Bone marrow (tissue), 2 donors: Measurements from ENCODE around the gene STPG3.
"Not testable (repeated sequence)": the region's sequence is repeated elsewhere in the genome, so short reads cannot be mapped to it uniquely, and the experiment has no call there.

Source experiments
- DNase-seq, 2 donors: peaks; one replicate each; lab custom pipeline; 2025; lab: John Stamatoyannopoulos, UW

STPG3 gene

DNA sequence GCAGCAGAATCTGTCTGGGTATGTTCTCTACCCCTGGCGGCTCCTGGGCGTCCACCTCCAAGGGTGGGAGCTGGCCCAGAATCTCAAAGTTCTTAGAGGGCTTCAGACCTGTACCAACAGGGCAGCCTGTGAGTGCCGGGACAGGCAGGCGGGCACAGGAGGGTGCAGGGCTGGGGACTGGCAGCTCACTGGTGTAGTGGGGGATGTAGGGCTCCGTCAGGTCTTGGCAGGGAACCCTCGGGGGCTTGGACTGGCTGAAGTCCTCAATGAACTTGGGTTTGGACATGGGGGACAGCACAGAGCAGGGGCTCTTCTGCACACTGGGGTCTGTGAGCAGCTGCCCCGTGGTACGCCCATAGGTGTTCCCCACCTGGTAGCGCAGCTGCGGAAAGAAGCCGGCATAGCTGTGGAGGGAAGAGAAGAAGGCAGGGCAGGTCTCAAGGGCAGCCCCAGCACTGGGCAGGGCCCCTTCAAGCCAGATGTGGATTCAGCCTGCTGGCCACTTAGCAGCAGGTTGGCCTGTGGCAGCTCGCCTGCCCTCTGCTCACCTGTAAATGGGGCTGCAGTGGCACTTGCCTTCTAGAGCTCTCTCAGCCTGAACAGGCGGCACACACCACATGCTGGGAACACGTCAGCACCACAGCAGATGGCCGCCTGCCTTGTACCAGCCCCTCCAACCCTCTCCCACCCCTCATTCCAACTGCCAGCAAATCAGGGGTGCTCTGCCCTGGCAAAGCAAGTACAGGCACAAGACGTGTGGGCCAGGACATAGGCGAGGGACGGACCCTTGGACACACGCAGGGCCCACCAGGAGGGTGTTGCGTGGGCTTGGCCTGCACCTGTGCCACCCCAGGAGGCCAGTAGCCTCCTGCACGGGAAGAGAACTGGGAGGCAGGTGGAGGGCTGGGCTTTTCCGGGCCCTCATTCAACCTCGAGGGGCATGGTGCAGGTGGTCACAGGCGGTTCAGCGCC, 5.3 kb upstream of the STPG3 start:
- DNase-seq: no peak

DNA sequence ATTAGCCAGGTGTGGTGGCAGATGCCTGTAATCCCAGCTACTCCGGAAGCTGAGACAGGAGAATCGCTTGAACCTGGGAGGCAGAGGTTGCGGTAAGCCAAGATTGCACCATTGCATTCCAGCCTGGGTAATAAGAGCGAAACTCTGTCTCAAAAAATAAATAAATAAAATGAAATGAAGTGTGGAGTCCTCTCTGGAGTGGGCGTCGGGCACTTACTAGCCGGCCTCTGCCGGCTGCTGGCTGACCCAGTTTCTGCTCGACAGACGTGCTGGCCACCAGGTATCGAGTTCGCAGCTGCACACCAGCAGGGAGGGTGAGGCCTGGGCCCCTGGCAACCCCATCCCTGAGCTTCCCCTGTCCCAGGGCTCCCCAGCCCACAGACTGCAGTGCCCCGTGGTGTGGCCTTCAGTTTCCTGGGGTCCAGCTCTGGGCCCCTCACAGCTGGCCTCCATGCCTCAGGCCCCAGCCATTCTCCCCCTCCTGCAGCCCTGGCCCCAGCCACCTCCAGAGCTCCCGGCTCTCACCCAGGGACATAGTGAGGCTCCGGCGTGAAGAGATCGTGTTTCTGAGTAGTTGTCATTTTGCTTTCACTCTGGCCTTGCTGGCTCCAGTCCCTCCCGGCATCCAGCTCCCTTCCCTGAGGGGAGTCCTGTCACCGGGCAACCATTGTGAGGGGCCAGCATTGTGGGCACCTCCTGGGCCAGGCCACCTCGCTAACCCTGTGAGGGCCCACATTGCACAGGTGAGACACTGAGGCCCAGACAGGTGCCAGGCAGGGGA, 3.8 kb upstream of the STPG3 start:
- DNase-seq: no peak

DNA sequence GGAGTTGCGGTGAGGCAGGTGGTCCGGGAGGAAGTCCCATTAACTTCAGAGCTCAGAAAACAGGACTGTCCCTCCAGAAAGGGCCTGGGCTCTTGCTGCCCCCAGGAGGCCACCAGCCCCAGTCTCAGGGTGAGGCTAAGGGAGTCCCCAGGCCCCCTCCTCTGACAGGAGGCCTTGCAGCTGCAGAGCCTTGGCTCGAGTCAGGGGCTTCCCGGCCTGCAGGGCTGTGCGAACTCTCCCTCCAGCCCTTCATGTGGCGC, 3.2 kb upstream of the STPG3 start:
- no peak for DNase-seq

DNA sequence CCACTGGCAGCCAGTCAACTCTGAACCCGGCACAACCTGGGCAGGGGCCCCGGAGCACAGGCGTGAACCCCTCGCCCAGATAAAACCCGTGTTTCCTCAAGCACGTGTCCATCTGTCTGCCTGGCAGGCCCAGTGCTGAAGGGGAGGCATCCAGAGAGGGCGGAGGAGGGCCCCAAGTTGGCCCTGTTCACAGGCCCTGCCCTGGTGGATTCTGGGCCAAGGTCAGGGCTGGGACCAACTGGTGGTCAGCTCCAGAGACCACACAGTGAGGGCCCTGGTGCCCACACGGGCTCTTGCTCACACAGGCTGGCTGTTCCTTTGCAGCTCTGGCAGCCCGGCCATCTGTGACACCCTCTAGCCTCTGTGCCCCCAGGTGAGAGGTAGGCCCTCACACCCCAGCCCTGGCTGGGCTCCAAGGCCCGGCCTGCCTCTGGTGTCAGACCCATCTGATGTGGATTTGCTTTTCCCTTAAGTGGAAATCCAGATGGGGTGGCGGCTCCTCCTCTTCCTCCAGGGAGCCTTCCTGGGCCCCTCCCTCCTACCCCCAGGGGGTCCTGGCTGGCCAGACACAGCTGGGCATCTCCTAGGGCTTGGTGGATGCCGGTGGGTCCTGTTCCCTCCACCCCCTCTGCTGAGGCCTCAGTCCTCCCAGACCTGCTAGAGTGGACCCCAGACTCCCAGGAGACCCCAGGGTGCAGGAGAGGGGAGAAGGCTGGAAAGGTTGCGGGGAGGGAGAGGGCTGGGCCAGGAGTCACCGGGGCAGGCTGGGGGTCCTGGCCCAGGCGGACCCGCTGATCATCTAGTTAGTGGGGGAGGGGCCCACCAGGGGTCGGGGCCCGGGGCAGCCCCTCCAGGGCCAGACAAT, 525 bp upstream of the STPG3 start:
- no peak for DNase-seq

DNA sequence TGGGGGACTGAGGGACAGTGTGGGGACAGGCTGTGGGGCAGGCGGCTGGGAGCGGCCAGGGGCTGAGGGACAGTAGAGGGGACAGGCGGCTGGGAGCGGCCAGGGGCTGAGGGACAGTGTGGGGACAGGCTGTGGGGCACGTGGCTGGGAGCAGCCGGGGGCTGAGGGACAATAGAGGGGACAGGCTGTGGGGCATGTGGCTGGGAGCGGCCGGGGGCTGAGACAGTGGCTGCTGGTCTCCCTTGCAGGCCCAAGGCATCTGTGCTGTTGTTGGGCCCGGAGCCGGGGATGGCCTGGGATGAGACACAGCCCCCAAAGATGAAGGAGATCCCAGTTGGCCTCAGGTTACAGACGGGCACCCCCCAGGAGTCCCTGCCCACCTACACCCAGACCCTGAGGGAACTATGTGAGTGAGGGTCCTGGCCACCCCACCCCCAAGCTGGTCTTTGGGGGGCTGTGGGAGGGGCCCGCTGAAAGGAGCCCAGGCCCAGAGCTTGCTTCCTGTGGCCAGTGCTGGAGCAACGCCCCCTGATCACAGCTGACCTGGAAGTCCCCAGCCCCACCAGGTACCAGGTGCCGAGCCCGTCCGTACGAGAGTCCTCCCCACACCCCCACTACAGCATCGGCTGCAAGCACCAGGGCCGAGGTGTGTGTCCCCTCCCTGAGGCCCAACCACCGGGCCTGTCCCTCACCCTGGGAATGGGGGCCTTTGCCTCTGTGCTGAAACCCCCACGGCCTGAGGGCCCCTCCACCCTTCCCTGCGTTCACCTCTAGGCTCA, 593 bp downstream of the STPG3 start:
- no peak for DNase-seq

DNA sequence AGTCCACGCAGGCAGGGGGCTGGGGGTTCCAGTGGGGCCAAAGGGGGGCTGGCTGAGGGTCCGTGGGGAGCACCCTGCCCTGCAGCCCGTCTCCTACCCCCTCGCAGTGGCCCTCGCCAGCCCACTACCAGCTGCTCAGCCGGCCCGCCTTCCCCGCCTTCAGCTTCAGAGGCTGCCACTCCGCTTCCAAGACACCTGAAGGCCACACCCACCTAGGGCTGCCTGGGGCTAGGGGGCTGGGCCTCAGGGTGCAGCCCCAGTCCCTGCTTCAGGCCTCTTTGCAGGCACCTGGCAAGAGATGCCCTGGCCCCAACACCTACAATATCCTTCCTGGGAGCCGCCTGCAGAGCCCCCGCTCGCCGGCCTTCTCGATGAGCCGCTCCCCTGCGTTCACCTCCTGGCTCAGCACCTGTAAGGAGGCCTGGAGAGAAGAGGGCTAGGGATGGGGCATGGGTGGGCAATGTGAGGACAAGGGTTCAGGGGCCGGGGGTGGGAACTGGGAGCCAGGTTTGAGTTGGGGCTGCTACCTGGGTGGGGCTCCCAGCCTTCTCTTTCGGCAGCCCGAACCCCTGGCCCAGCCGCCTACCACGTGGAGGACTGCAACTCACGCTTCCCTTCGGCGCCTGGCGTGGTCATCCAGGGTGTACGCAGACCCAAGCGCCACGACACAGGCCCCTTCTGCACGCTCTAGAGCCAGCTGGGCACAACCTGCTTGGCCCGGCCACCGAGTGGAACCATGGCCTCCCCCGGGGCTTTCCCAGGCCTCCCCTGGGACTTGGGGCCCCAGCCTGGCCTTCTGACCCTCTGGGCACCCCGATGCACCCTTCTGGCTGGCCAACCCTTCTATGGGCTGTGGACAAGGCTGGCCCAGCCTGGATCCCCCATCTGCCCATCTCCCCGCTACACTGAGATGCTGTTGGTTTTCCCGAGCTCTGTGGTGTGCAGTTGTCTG, 1.7 kb downstream of the STPG3 start:
- DNase-seq: no peak

DNA sequence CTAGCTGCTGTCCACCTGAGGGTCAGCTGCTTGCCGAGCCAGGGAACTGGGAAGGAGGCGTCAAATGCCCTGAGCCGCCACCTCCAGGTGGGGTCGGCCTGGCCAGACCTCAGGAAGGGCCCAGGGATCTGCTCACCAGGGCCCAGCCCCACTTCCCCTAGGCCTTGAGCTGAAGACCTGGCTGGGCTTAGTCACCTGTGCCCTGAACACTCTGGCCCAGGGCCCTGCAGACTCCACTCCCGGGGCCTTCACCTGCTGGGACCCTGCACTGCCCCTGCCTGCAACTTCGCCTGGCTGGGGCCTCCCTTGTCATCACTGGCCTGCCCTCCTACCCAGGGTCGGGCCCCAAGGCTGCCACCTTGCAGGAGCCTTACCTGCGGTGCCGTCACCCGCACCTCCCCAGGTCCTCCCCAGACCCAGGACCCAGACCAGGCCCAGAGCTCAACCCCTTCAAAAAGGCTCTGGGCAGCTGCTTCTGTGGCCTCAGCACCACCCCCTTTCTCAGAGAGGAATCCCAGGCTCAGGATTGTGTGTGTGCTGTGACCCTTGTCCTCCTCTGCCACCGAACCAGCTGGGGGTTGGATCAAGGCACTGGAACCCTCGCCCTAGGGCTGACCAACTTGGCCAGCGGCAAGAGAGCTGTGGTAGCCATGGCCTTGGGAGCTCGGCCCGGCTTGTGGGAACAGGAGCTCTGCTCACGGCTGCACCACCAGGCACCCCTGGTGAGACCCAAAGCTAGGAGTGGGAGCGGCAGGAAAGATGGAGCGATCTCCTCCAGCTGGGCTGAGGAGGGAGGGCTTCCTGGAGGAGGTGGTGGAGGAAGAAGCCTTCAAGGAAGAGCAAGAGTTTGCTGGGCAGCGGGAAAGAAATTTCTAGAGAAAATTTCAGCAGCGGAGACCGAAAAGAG, 2.9 kb downstream of the STPG3 start:
- no peak for DNase-seq

DNA sequence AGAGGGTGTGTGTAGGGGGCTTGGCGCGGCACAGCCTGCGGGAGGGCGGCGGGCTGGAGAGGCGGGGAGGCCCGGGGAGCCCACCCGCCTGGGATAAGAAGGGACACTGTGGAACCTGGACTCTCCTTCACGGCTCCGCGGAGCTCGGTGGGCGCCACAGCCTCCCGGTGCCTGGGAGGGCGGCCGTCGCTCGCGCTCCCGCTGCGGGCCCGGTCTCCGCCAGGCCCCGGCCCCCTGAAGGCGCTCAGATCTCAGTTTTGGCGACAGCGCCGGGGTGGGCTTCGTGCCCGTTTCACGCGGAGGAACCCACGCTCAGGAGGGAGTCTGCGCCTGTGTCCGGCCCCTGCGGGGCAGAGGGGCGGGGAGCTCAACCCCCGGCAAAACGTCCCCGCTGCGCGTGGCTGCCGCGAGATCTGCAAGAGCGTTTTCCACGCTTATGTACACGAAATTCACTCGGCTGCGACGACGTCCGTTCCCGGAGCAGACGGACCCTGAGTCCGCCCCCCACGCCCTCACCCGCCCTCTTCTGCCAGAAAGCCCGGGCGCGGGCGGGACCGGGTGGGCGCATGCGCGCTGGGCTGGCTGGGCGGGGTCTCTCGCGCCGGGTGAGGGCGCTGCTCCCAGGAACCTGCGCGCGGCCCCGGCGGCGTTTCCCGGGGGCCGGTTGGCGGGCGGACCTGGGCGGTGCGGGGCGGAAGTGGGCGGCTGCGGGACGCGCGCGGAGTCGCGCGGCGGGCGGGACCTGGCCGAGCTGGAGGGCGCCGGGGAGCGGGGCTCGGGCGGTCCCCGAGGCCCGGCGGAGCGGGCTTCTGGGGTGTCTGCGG, 3.8 kb downstream of the STPG3 start, which contains the start of gene NELFB:
TSS of gene NELFB (plus strand) at position 704 of the 824 bp plus-strand sequence.
- DNase-seq: peak; percentile 40 to 90

DNA sequence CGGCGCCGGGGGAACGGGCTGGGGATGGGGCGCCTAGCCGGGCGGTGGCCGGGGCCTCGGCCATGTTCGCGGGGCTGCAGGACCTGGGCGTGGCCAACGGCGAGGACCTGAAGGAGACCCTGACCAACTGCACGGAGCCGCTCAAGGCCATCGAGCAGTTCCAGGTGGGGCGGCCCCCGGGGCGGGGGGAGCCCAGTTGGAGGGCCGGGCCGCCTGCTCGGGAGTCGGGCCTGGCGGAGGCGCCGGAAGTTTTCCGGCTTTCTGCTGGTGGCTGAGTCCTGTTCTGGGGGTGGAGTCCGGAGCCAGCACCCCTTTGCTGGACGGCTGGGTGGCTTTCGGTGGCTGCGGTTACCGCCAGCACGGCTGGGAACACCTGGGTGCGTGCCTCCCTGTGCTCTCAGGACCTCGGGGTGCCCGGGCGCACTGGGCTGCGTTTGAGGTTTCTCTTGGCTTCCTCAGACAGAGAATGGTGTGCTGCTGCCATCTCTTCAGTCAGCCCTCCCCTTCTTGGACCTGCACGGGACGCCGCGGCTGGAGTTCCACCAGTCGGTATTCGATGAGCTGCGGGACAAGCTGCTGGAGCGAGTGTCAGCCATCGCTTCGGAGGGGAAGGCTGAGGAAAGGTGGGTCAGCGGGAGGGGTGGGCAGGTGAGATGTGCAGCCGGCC, 4.5 kb downstream of the STPG3 start:
- DNase-seq: peak in 1 of 2 donors; percentile 90

DNA sequence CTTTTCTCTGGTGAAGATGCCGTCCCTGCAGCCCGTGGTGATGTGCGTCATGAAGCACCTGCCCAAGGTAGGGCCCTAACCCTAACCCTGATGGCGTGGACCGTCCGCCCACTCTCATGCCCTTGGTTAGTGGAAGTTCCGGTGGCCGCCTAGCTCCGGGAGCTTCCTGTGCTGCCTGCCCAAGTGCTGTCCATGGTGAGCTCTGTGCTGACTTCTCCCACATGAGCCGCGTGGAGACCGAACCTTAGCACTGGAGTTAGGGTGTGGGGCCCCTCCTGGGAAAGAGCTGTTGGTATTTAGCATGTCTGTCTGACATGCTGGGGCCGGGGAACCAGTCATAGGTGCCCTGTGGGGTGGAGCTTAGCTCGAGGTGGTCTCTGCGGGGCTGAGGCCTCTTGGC, 5.3 kb downstream of the STPG3 start:
- no peak for DNase-seq

DNA sequence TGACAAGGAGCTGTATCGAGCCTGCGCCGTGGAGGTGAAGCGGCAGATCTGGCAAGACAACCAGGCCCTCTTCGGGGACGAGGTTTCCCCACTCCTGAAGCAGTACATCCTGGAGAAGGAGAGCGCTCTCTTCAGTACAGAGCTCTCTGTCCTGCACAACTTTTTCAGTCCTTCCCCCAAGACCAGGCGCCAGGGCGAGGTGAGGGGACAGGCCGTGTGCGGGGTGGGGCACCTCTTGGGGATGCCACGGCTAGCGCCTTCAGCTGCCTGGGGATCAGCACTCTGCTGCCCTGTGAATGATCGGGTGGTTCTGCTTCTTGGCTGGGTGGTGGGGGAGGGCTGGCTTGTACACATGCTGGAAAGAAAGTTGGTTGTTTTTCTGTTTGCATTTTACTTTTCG, 5.8 kb downstream of the STPG3 start:
- DNase-seq: no peak

DNA sequence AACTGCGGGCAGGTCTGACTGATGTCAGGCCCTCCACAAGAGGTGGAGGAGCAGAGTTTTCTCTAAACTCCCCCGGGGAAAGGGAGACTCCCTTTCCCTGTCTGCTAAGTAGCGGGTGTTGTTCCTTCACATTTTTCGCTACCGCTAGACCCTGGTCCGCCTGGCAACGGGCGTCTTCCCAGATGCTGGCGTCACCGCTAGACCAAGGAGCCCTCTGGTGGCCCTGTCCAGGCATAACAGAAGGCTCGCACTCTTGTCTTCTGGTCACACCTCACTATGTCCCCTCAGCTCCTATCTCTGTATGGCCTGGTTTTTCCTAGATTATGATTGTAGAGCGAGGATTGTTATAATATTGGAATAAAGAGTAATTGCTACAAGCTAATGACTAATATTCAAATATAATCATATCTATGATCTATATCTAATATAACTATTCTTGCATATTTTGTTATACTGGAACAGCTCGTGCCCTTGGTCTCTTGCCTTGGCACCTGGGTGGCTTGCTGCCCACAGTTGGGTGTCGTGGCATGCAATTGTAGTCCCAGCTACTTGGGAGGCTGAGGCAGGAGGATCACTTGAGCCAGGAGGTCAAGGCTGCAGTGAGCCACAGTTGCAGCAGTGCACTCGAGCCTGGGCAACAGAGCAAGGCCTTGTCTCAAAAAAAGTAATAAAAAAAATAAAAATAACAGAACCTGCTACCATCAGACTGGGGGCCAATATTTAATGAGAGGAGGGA, 11.3 kb downstream of the STPG3 start:
- DNase-seq: not testable (repeated sequence)

DNA sequence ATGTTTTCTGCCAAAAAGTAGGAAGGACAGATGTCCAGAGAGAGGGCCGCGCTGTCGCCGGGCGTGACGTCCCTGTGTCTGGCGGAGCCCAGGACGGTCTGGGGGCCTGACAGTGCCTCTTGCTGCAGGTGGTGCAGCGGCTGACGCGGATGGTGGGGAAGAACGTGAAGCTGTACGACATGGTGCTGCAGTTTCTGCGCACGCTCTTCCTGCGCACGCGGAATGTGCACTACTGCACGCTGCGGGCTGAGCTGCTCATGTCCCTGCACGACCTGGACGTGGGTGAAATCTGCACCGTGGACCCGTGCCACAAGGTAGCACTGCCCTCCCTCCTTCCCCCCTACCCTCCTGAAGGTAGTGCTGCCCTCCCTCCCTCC, 11.8 kb downstream of the STPG3 start:
- DNase-seq: no peak

DNA sequence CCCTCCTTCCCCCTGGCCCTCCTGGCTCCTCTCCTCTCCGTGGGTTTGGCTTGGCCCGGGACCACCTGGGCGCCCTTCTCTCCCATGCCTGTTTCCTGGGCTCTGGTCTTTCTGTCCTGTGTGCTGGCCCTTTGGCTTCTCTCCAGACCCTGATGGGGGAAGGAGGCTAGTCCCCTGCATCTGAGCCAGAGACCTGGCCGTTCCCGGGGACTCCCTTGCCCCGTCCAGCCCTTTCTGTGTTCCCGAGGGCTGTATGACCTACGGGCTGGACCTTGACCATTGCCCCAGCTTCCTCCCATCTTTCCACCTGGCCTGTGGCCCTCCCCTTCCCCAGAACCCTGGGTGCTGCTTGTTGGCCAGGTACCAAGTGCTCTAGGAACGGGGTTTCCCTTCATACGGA, 12.4 kb downstream of the STPG3 start:
- no peak for DNase-seq

DNA sequence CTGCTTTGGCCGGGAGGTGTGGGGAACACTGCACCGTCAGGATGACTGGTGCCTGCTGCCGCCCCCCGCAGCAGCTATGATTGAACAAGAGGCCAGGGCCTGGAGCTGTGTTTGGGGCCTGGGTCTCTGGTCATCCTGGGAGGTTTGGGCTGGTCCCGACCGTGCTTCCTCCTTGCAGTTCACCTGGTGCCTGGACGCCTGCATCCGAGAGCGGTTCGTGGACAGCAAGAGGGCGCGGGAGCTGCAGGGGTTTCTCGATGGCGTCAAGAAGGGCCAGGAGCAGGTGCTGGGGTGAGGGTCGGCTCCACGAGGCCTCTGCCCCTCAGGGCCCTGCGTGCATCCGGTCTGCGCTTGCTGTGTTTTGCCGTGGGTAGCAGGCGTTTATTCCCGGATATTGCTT, 13.0 kb downstream of the STPG3 start:
- DNase-seq: no peak

DNA sequence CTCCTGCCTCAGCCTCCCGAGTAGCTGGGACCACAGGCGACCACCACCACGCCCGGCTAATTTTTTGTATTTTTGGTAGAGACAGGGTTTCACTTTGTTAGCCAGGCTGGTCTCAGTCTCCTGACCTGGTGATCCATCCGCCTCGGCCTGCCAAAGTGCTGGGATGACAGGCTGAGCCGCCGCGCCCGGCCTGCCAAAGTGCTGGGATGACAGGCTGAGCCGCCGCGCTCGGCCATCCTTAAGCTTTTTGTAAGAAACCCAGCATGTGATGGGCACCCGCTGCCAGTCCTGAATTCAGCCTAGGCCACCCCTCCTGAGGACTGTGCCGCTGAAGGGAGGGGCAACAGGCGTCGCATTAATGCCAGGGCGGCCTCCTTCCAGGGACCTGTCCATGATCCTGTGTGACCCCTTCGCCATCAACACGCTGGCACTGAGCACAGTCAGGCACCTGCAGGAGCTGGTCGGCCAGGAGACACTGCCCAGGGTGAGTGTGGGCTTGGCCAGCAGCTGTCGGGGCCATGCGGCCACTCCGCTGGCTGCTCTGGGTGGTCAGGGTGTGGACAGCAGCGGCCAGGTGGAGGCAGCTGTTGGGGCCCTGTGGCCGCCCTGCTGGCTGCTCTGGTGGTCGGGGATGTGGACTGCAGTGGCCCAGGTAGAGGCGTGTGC, 14.5 kb downstream of the STPG3 start:
- DNase-seq: no peak

DNA sequence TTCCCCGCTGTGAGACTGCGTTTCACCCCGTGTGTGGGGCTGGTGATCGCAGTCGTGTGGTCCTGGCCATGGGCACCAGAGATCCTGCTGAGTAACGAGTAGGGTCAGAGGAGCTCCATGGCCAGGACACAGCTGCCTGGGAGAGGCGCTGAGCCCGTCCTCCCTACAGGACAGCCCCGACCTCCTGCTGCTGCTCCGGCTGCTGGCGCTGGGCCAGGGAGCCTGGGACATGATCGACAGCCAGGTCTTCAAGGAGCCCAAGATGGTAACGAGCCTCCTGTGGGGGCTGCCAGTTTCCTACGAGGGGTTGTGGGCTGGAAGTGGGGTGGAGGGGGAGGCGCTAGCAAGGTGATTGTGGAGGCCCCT, 15.1 kb downstream of the STPG3 start:
- DNase-seq: no peak
